GM12878 (cell line): Measurements from ENCODE around the gene GPR31. TPM values are rescaled to one million over a fixed set of nuclear protein-coding genes. Genes with fewer than 3 reads are reported as not detected.
"Not testable (repeated sequence)": the region's sequence is repeated elsewhere in the genome, so short reads cannot be mapped to it uniquely, and the experiment has no call there.

ENCODE experiments used
- ATAC-seq: fragments of 200-7000 bp; cut with Tn5 transposase; 3 replicates; pipeline ENCODE4 v1.9.1; 2020; ENCODE audit warnings: mild to moderate bottlenecking, moderate library complexity
- BruUV-seq: library from RNA; stranded (reverse); fragments of 400-500 nt; replicated peaks from 2 replicates; lab custom pipeline; 2021; lab: Mats Ljungman, UMichigan
- CTCF ChIA-PET: fragments of 300-600 bp; sonication (Branson Sonifier 250); formaldehyde crosslinking; extraction: SDS; loops from one replicate; lab custom pipeline; 2021; ENCODE audit warnings: inconsistent platforms; lab: Yijun Ruan, JAX
- POLR2A ChIA-PET: fragments of 350-600 bp; formaldehyde crosslinking; extraction: SDS; loops from one replicate; lab custom pipeline; 2021; ENCODE audit warnings: inconsistent platforms; lab: Charles Lee
- RAD21 ChIA-PET: fragments of 300-600 bp; sonication (Branson Sonifier 250); formaldehyde crosslinking; loops from one replicate; lab custom pipeline; 2023; ENCODE audit warnings: antibody characterized with exemption; ENCODE audit not compliant: unreplicated experiment; lab: Charles Lee
- SMC1A ChIA-PET: fragments of 300-600 bp; sonication (Branson Sonifier 250); formaldehyde crosslinking; loops from one replicate; lab custom pipeline; 2023; ENCODE audit not compliant: unreplicated experiment, uncharacterized antibody; lab: Charles Lee
- DNase-seq: peaks from one replicate; pipeline ENCODE4 v3.0.0-alpha.2; 2011; ENCODE audit warnings: low read depth, low spot score
- FAIRE-seq: peaks from 3 replicates; lab custom pipeline; 2011; peaks lifted over from hg19 to GRCh38; lab: Jason Lieb, UNC
- H2AFZ ChIP-seq: 2 replicates; pipeline ENCODE4 v1.6.0; 2011; ENCODE audit warnings: low read depth, low read length, control low read depth; ENCODE audit not compliant: control insufficient read depth
- H3K27ac ChIP-seq: 2 replicates; pipeline ENCODE4 v1.5.1; 2011; ENCODE audit warnings: control low read depth; ENCODE audit not compliant: control insufficient read depth, insufficient read depth
- H3K27me3 ChIP-seq, 2 experiments: replicated peaks in 1 of 2; 2 replicates each; pipeline versions ENCODE4 v1.6.0 to v1.6.1; 2011; ENCODE audit warnings: low read length in 1 of 2; ENCODE audit not compliant: control insufficient read depth in 2 of 2, insufficient read depth in 2 of 2
- H3K36me3 ChIP-seq, 2 experiments: 2 replicates each; pipeline ENCODE4 v1.5.1; 2011; ENCODE audit warnings: low read length in 1 of 2; ENCODE audit not compliant: control insufficient read depth in 2 of 2, insufficient read depth in 2 of 2
- H3K4me1 ChIP-seq: 2 replicates; pipeline ENCODE4 v1.6.1; 2011; ENCODE audit warnings: mild to moderate bottlenecking, low read length, moderate library complexity, mixed read lengths; ENCODE audit not compliant: control insufficient read depth, insufficient read depth
- H3K4me2 ChIP-seq: 2 replicates; pipeline ENCODE4 v1.6.0; 2011; ENCODE audit warnings: control low read depth; ENCODE audit not compliant: control insufficient read depth, insufficient read depth
- H3K4me3 ChIP-seq: fragments of 200-600 bp; sonication (generic); 2 replicates; pipeline ENCODE4 v1.5.1; 2016
- H3K79me2 ChIP-seq: 2 replicates; pipeline ENCODE4 v1.6.0; 2011; ENCODE audit warnings: low read length; ENCODE audit not compliant: control insufficient read depth, insufficient read depth
- H3K9ac ChIP-seq: 2 replicates; pipeline ENCODE4 v1.8.0; 2011; ENCODE audit warnings: low read length, control low read depth, mixed read lengths; ENCODE audit not compliant: control insufficient read depth, insufficient read depth
- H3K9me3 ChIP-seq: replicated peaks from 3 replicates; pipeline ENCODE4 v1.5.1; 2011; ENCODE audit warnings: mild to moderate bottlenecking, low read length; ENCODE audit not compliant: control insufficient read depth, insufficient read depth
- H4K20me1 ChIP-seq: 2 replicates; pipeline ENCODE4 v1.6.0; 2011; ENCODE audit not compliant: control insufficient read depth, insufficient read depth
- WGBS: methylation state at CpG from one replicate; pipeline ENCODE4 v1.1.6; 2016; ENCODE audit warnings: low lambda C conversion rate; ENCODE audit not compliant: insufficient replicate concordance, insufficient coverage; ENCODE audit errors: missing lambda C conversion rate; 5-methylcytosine and 5-hydroxymethylcytosine counted together
- in situ Hi-C: fragments of 300-500 bp; cut with MboI; formaldehyde crosslinking; loops from 9 replicates; pipeline ENCODE4 v1.14.3; 2018; ENCODE audit warnings: mixed read lengths
- intact Hi-C: fragments of 100-400 bp; cut with micrococcal nuclease; formaldehyde crosslinking; loops from one replicate; pipeline ENCODE4 v1.14.2; 2022; ENCODE audit not compliant: unreplicated experiment
- polyA plus RNA-seq, 11 experiments: library from polyadenylated mRNA; depleted of rRNA in 4 of 11; unstranded in 6 of 11; stranded (reverse) in 5 of 11; fragments of >200 nt; fragmentation: Nextera tagmentation in 4 of 11; fragmentation: Illumina TruSeq in 1 of 11; extraction: Ambion mirVana in 4 of 11; extraction: Trizol in 1 of 11; gene quantifications; 1 replicate in 1 of 11; 2 replicates in 10 of 11; pipeline versions ENCODE4 v1.2.1 to v1.2.3, GENCODE V29; 2011 to 2016; ENCODE audit warnings: inconsistent platforms in 2 of 11, missing spikeins in 2 of 11, low read depth in 1 of 11
- total RNA-seq, 4 experiments: library from RNA; depleted of rRNA in 3 of 4; stranded (reverse); fragments of >200 nt in 3 of 4; fragmentation: Illumina TruSeq in 1 of 4; extraction: Trizol in 1 of 4; gene quantifications; 2 replicates each; pipeline versions ENCODE4 v1.2.1 to v1.2.3, GENCODE V29; 2013 to 2021

The GPR31 gene
- total and polyA plus RNA-seq, 10 of the 15 experiments (the other 5 are each of a cell fraction or from before 2014, with no cell fraction given) = not detected

DNA sequence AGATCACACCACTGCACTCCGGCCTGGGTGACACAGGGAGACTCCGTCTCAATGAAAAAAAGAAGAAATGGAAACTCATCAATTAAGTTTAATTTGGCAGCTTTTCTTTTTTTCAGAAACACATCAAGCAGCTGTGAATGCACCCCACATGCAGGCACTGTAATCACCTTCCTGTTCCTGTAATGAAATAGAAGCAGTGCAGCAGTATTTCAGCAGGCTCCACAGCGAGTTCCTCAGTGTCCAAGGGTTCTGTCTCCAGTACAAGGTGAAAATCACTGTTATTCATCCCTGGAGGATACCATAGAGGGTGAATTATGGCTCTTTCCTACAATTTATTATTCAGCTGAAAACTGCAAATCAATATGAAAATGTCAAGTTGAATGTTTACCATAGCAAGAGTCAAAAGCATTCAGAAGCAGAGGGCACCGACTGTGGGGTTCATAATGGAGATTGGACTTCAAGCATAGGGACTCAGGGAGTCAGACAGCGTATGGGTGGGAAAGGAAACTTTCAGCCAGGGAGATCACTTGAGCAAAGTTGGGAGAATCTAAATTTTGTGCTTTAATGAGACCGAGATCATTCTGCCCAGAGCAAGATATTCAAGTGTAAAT is 35.8 kb upstream of the GPR31 start:
- SMC1A ChIA-PET, H3K79me2 ChIP-seq, intact Hi-C loops, H3K27me3 ChIP-seq, H3K9ac ChIP-seq, H3K4me2 ChIP-seq, ATAC-seq, H3K36me3 ChIP-seq, H3K4me1 ChIP-seq, in situ Hi-C loops, FAIRE-seq, POLR2A ChIA-PET, H4K20me1 ChIP-seq, H3K27ac ChIP-seq, CTCF ChIA-PET, H2AFZ ChIP-seq, RAD21 ChIA-PET, H3K4me3 ChIP-seq, DNase-seq, BruUV-seq, H3K9me3 ChIP-seq: not testable (repeated sequence)
- 18% methylated on average over 6 of the region's 6 CpGs for WGBS

DNA sequence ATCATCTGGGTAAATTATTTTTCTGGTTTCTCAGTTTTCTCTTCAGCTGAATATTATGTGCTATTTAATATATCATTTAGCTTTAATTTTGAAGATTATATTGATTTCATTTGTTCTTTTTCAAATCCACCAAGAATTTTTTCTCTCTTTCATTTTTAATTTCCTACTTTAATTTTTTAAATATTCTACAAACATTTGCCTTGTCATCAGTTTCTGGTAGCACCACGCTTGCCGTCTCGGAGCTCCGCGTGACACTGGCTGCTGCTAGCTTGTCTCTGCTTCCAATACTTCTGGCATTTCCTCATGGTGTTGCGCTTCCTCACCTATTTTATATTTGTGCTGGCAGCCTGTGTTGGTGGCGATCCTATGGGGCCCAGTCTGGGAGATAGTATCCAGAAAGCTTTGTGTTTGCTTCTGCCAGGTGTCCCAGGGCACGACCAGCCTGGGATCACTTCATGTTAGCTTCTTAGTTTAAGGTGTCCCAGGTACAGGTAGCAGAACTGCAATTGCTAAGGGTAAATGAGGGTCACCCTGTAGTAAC is 33.3 kb upstream of the GPR31 start:
- CTCF ChIA-PET = interaction anchor here (1.0 kb wide), 1 partner anchor 160 kb away, joined by 5 read pairs; no protein-coding TSS in a partner anchor
- in situ Hi-C loops, ATAC-seq, H3K4me3 ChIP-seq, H2AFZ ChIP-seq, RAD21 ChIA-PET, H3K36me3 ChIP-seq, H3K27ac ChIP-seq, intact Hi-C loops, H4K20me1 ChIP-seq, BruUV-seq, DNase-seq, H3K79me2 ChIP-seq, SMC1A ChIA-PET, H3K27me3 ChIP-seq, FAIRE-seq, H3K9ac ChIP-seq, H3K4me2 ChIP-seq, H3K9me3 ChIP-seq, POLR2A ChIA-PET, H3K4me1 ChIP-seq: not testable (repeated sequence)
- whole genome bisulfite sequencing = 58% methylated on average over 8 of the region's 8 CpGs

- H3K4me2 ChIP-seq, intact Hi-C loops, BruUV-seq, H4K20me1 ChIP-seq, ATAC-seq, CTCF ChIA-PET, RAD21 ChIA-PET, H3K79me2 ChIP-seq, H3K9ac ChIP-seq, H3K4me1 ChIP-seq, SMC1A ChIA-PET, POLR2A ChIA-PET, H2AFZ ChIP-seq, FAIRE-seq, H3K27me3 ChIP-seq, H3K9me3 ChIP-seq, H3K27ac ChIP-seq, H3K4me3 ChIP-seq, DNase-seq, H3K36me3 ChIP-seq: not testable (repeated sequence)
- WGBS = 55% methylated on average over 9 of the region's 9 CpGs
- in situ Hi-C loops = loop anchor here (10.0 kb wide), 1 partner anchor 118 kb away; no protein-coding TSS in a partner anchor
Observed at GRCh38 chr6:167187275-167187674, 29.5 kb upstream of the GPR31 start.

DNA sequence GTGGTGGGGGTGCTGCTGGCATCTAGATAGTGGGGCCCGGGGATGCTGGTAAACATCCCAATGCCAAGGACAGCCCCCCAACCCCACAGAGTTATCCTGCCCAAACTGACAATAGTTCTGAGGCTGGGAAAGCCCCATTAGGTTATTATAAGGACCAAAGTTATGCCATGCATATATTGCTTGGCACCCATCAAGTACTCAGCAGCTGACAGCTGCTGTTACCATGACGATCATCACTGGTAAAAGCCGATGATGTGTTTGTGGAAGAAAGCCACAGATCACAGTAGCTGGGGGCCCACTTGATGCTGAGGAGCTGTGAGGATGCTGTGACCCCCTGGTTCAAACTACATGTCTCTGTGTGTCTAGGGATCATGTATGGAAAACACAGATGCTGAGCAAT is 27.3 kb upstream of the GPR31 start:
- WGBS = 0% methylated on average over 3 of the region's 3 CpGs
- H3K36me3 ChIP-seq, FAIRE-seq, RAD21 ChIA-PET, H3K79me2 ChIP-seq, H4K20me1 ChIP-seq, H3K4me3 ChIP-seq, H3K4me1 ChIP-seq, BruUV-seq, H3K9ac ChIP-seq, H3K4me2 ChIP-seq, H2AFZ ChIP-seq, DNase-seq, H3K27ac ChIP-seq, H3K27me3 ChIP-seq, intact Hi-C loops, H3K9me3 ChIP-seq, ATAC-seq, SMC1A ChIA-PET, CTCF ChIA-PET, POLR2A ChIA-PET: not testable (repeated sequence)
- in situ Hi-C loops = loop anchor here (10.0 kb wide), 1 partner anchor 120 kb away; no protein-coding TSS in a partner anchor
